ENCODE data around the gene KY. TPM values are rescaled to one million over a fixed set of nuclear protein-coding genes. Genes with fewer than 3 reads are reported as not detected.

Gene KY
- total RNA-seq, 4 donors from 2014 or later = 0.20 to 2.2 (median 1.5) TPM; not detected in 1

DNA sequence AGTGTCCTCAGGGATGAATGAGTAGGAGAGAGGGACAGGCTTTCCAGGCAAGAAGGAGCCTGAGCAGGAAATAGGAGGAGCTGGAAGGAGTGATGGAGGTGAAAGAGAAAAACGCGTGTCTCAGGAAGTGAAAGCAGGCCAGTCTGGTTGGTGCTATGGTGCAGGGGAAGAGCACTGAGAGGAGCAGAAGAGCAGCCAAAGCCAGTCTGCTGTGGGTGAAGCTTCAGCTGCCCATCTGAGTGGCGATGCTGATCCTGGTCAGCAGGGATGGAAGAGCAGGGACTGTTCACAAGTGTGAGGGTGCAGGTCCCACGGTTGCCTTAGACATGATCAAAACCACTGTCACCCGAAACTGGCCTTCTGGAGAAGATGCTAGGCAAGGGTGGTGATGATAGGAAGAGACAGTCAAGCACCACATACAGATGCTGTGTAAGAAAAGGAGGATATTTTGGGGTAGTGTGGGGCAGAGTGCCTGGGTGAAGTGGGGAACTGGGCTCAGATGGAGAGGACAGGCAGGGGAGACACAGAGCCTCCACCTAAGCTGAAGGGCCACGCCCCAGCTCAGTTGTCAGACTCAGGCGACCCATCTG, 5.5 kb upstream of the KY start:
- DNase-seq (ENCODE audit: low spot score in 2 of 2) = no peak
- Histone ChIP-seq H3K27me3 (no peaks in the 10 kb centered on the region), H3K9me3 (no peaks in the 10 kb centered on the region), H3K36me3 (no peaks in the 10 kb centered on the region), H3K4me3 (no peak overlapping the region), H3K4me1 (peaks cover 0 to 5% (median 0%) of the 10 kb centered on the region in 4 donors), H3K27ac (no peak overlapping the region)
- TF ChIP-seq, protein P1, sequence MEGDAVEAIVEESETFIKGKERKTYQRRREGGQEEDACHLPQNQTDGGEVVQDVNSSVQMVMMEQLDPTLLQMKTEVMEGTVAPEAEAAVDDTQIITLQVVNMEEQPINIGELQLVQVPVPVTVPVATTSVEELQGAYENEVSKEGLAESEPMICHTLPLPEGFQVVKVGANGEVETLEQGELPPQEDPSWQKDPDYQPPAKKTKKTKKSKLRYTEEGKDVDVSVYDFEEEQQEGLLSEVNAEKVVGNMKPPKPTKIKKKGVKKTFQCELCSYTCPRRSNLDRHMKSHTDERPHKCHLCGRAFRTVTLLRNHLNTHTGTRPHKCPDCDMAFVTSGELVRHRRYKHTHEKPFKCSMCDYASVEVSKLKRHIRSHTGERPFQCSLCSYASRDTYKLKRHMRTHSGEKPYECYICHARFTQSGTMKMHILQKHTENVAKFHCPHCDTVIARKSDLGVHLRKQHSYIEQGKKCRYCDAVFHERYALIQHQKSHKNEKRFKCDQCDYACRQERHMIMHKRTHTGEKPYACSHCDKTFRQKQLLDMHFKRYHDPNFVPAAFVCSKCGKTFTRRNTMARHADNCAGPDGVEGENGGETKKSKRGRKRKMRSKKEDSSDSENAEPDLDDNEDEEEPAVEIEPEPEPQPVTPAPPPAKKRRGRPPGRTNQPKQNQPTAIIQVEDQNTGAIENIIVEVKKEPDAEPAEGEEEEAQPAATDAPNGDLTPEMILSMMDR (IDR thresholded peaks at IDR 0.05) = no peak
- no peak for TF ChIP-seq EP300 (IDR thresholded peaks at IDR 0.05)
- TF ChIP-seq POLR2A (IDR thresholded peaks at IDR 0.05) = no peak
- WGBS, 2 donors = 80 to 81% methylated on average over 7 of the region's 7 CpGs

DNA sequence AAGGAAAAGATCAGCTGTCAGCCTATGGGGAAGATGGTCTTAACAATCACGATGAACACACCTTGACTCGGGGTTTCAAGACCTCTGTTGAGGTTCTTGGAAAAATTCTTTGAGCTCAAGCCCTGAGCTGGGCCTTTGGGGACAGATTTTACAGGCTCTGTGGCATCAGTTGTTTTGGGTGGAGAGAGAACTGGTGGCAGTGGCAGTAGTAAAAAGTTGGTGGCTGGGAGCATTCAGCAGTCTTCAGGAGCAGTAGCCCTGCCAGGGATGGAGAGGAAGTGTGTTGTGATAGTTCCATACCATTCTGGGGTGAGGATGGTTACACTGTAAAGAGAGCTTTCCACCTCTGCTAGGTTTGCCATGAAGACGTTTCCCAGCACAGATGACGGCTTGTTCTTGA, 4.9 kb upstream of the KY start:
- no peak overlapping the region for H3K4me3 ChIP-seq
- WGBS, 2 donors = 76 to 79% methylated on average over 4 of the region's 4 CpGs
- no peaks in the 10 kb centered on the region for H3K9me3 ChIP-seq
- peaks cover 0 to 11% (median 0%) of the 10 kb centered on the region in 4 donors for H3K4me1 ChIP-seq
- no peaks in the 10 kb centered on the region for H3K36me3 ChIP-seq
- TF ChIP-seq, protein P1 (IDR thresholded peaks at IDR 0.05) = no peak
- TF ChIP-seq POLR2A (IDR thresholded peaks at IDR 0.05) (no peak), EP300 (IDR thresholded peaks at IDR 0.05) (no peak)
- peaks cover 0 to under 1% of the 10 kb centered on the region in 2 donors for H3K27me3 ChIP-seq
- no peak for DNase-seq (ENCODE audit: low spot score in 2 of 2)
- no peak overlapping the region for H3K27ac ChIP-seq

DNA sequence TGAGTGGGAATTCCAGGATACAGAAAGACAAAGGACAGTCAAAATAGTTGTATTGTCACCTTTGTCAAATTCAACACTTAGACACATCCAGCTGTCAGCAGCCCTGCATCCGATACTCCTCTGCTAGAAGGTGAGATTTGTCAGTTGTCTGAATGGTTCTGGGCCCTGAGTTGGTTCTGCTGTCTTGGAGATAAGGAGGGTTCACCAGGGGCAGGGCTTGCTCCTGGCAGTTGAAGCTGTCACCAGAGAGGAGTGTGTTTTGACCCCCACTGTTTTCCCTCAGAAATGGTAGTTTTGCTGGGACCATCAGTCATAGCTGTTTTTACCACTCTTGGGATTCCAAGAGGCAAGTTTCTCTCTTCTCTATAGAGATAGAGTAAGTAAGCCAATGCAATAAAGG, 3.2 kb upstream of the KY start:
- 94 to 95% methylated on average over 1 of the region's 1 CpG for WGBS, 2 donors
- no peaks in the 10 kb centered on the region for H3K9me3 ChIP-seq
- no peak overlapping the region for H3K27ac ChIP-seq
- peaks cover 0 to 16% (median 0%) of the 10 kb centered on the region in 4 donors for H3K4me1 ChIP-seq
- no peaks in the 10 kb centered on the region for H3K36me3 ChIP-seq
- no peak overlapping the region for H3K4me3 ChIP-seq
- TF ChIP-seq EP300 (IDR thresholded peaks at IDR 0.05) = no peak
- no peak for TF ChIP-seq POLR2A (IDR thresholded peaks at IDR 0.05)
- TF ChIP-seq, protein P1 (IDR thresholded peaks at IDR 0.05) = no peak
- H3K27me3 ChIP-seq = peaks cover 0 to 5% of the 10 kb centered on the region in 2 donors
- DNase-seq (ENCODE audit: low spot score in 2 of 2) = no peak

DNA sequence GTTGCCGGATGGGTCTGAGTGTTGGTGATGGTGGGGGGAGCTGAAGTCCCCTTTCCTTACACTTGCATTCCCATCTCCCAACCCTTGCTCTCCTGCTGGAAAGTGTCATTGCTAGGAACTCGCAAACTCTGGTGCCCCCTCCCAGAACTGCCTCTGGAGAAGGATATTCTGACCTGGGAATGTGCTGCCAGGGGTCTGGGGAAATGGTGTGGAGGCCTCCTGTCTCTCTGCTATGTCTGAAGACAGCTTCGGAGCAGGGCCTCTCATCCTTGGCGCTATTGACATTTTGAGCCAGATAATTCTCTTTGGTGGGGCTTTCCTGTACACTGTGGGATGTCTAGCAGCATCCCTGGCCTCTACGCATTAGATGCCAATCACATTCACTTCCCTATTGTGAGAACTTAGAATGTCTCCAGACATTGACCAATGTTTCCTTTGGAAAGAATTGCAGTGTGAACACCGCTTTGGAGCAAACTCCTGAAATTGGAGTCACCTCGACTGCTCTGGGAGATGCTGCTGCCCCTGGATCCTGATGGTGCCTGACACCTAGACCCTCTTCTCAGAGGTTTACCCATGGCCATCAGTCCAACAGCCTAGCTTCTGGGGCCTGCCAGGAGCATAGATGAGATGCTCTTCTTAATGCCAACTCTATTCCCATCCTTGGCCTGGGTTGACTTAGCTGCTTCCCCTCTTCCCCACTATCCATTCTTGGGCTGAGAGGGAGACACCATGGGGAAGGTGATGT, 2.2 kb upstream of the KY start:
- TF ChIP-seq EP300 (IDR thresholded peaks at IDR 0.05) = no peak
- TF ChIP-seq, protein P1 (IDR thresholded peaks at IDR 0.05) = no peak
- no peak for TF ChIP-seq POLR2A (IDR thresholded peaks at IDR 0.05)
- 83 to 94% methylated on average over 6 to 7 of the region's 7 CpGs for WGBS, 2 donors
- Histone ChIP-seq H3K36me3 (no peaks in the 10 kb centered on the region), H3K4me3 (no peak overlapping the region), H3K9me3 (no peaks in the 10 kb centered on the region), H3K4me1 (peaks cover 0 to 16% (median 0%) of the 10 kb centered on the region in 4 donors), H3K27ac (no peak overlapping the region), H3K27me3 (peaks cover 0 to 5% of the 10 kb centered on the region in 2 donors)
- DNase-seq (ENCODE audit: low spot score in 2 of 2) = no peak

DNA sequence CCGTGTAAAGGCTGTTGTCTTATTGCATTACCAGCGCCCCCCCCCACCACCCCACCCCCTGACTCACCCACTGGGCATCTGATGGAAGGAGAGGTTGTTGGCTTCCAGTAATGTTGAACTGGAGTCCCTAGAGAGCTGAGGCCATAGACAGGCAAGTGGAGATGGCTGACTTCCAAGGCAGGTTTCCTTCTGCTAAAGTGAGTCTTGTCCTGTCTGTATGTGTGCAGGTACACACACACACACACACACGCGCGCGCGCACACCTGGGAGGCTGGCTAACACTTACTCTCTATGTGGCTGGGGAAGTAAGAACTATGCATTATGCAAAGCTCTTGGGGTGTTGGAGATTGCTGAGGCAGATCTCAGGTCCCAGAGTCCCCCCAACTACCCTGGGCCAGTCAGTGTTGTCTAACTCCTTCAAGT, 1.6 kb upstream of the KY start:
- H3K4me3 ChIP-seq = no peak overlapping the region
- H3K27me3 ChIP-seq = peaks cover 0 to 5% of the 10 kb centered on the region in 2 donors
- 83 to 90% methylated on average over 7 of the region's 7 CpGs for WGBS, 2 donors
- no peak for DNase-seq (ENCODE audit: low spot score in 2 of 2)
- H3K4me1 ChIP-seq = peaks cover 0 to 16% (median 0%) of the 10 kb centered on the region in 4 donors
- no peaks in the 10 kb centered on the region for H3K9me3 ChIP-seq
- no peak for TF ChIP-seq EP300 (IDR thresholded peaks at IDR 0.05)
- TF ChIP-seq, protein P1 (IDR thresholded peaks at IDR 0.05) = no peak
- TF ChIP-seq POLR2A (IDR thresholded peaks at IDR 0.05) = no peak
- no peaks in the 10 kb centered on the region for H3K36me3 ChIP-seq
- H3K27ac ChIP-seq = no peak overlapping the region

Data from tibial nerve (tissue), 4 donors.